GM21786 (cell line): ENCODE data around the gene ZNF780A.
"Not testable (repeated sequence)": the region's sequence is repeated elsewhere in the genome, so short reads cannot be mapped to it uniquely, and the experiment has no call there.

ENCODE experiments used
- ATAC-seq: cut with Tn5 transposase; IDR thresholded peaks from one replicate; pipeline ENCODE4 v1.9.1; 2021; ENCODE audit not compliant: unreplicated experiment

Gene ZNF780A

DNA sequence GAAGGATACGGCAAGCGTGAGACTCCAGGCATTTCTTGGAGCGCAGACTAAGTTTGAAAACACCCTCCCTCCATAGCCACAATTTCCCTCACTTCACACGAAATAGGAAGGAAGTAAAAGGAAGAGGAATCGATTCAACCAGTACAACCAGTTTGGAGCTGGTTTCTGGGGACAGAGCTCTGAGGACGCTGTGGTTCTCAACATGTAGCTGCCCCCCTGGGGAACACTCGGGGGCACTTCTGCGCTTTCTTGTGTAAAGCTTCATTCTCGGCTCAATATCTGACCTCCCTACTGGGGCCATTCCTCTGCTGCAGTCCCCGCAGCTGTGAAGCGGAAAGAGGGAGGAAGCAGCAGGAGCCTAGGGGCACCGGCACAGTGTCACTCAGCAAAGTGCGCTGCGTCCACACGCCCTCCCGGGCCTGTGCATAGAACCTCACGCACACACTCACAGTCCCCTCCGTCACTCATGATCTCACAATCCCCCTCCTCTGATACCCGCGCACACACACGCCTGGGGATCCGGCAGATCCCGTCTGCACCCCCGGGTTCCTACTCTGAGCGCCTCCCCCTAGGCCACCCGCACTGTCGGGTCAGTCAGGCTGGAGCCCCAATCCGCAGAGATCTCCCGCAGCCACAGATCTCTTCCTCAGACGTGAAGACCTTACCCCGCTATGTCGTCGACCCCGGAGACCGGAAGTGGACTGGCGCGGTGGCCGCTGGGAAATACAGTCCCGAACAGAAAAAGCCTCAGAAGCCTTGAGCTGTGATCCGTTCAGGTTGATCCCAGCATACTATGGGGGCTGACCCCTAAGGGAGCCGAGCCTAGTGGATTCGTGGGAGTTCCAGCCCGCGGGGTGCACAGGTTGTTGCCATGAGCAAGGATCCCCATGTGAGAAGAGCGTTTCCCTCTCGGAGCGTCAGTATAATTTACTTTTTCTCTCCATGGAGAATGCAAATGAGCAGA lies at the start of gene ZNF780A:
Gene ZNF780A, minus strand, starts transcription at position 703 of the 964 bp plus-strand sequence. CDS start 6,190 bp downstream, outside the sequence.
- ATAC-seq: peak; percentile 68

DNA sequence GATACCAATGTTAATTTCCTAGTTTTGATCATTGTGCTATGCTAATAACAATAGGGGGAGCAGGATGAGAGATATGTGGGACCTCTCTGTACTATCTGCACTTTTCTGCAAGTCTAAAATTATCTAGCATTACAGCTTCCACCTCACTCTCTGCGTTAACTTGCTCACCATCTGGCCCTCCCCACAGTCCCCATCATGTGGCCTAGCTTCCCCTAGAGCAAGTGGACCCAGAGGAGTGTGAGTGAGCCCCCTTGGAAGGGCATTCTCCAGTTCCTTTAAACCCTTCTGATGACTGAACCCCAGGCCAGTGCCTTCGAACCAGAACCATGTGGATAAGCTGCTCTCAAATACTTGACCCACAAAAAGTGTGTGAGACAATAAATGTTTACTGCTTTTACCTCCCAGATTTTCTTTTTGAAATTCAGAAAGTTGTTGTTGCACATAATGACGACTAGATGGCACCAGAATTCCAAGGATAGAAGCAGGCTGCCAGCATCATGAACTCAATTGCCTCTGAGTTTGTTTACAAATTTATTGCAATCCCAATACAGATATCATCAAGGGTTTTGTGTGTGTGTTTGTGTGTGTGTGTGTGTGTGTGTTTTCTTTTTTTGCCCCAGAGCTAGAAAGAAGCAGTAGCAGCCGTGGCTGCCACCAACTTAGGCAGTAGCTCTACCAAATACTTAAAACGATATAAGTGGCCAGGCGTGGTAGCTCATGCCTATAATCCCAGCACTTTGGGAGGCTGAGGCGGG lies 49.0 kb upstream of the ZNF780A start:
- no peak for ATAC-seq

DNA sequence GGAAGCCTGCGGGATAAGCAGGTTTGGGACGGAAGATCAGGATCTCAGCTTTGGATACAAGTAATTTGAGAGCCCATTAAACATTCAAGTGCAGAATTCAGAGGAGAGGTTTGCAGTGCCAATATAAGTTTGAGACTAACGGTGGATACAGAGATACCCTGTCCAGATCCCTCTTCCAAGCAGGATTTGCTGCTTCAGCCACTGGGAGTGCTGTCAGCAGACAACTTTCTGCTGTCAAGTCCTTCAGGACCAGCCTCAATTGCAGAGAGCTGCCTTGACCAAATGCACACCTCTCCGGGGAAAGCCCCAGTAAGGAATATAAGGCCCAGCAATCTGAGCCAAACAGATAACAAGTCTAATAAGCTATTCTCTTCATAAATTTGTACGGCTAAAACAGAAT lies 46.1 kb upstream of the ZNF780A start:
- ATAC-seq: no peak

DNA sequence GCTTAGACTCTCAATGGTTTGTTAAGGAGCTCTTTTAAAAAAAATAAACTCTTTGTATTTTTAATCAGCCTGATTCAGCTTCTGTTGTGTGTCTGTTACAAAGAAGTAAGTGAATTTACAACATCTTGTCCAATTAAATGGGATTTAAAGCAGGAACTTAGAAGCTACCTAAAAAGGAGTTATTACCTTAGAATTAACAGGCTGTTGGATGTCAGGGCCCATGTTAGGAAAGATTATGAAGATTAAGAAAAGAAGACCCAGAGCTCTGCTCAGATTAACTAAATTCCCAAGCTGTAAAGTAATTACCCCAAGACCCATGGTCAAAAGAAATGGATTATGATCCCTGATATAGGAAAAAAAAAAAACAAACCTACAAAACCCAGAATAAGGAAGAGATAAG lies 44.1 kb upstream of the ZNF780A start:
- no peak for ATAC-seq

DNA sequence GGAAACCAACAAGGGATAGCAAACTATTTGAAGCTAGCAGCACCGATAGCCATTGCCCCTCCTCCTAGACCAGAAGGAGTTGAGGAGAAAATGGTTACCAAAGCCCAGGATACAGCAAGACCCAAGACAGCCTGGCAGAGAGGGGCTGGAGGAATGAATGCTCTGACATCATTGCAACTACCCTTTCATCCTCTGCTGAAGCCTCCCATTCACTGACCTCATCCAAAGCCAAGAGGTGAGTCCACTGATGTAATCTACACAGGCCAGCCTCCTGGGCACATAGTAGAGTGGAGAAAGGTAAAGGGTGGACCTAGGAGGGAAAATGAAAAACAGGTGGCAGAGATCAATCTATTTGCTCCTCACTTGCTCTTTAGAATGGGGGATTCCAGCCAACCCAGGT lies 42.7 kb upstream of the ZNF780A start:
- ATAC-seq: no peak

DNA sequence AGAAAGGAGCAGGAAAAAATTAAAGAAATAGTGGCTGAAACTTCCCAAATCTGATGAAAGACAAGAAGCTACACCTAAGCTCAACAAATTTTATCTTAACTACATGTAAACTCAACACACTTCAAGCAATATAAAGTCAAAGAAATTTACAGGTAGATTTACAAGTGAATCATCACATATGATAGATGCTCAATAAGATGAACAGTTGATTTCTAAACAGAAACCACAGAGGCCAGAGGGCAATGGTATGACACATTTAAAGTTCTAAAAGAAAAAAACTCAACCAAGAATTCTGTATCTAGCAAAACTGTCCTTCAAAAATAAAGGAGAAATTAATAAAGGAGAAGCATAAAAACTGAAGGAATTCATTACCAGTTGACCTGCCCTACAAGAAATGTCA lies 39.3 kb upstream of the ZNF780A start:
- no peak for ATAC-seq

DNA sequence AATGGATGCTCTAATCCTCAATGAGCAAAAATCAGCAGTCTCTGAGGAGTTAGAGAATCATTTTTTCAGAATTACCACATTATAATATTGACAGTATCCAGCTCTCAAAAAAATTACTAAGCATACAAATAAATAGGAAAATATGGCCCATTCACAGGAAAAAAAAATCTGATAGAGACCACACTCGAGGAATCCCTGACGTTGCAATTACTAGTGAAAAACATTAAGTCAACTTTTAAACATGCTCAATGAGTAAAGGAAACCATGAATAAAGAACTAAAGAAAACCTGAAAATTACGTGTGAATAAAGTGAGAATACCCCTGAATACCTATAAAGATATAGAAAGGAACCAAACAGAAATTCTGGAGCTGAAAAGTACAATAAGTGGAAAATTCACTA lies 38.7 kb upstream of the ZNF780A start:
- ATAC-seq: no peak

DNA sequence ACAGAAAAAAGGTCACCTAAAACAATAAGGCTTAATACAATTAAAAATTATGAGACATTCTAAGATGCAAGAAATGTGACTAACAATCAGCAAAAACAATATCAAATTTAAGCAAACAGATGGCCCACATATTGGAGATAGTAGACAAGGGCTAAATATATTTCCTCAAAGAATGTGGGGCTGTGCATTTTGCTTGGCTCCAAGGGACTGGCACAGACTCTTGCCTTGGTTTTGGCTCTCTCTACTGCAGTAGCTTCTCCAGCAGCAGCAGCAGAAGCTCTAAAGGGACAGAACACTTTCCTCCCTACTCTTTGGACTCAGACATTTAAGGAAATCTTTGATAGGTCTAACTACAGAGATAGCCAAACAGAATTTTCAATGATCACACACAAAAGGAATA lies 38.2 kb upstream of the ZNF780A start:
- no peak for ATAC-seq

DNA sequence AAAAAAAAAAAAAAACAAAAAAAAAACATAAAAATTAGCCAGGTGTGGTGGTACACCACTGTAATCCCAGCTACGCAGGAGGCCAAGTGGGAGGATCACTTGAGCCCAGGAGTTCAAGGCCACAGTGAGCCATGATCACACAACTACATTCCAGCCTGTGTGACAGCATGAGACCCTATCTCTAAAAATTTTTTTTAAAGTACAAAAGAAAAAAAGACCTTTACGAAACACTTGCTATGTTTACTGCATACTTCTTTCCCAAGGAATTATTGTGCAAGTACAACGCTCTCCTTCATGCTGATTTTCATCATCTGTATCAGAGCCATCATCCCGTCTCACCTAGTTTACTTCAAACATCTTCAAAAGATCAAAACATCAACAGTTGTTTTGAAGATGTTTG lies 28.6 kb upstream of the ZNF780A start:
- no peak for ATAC-seq

DNA sequence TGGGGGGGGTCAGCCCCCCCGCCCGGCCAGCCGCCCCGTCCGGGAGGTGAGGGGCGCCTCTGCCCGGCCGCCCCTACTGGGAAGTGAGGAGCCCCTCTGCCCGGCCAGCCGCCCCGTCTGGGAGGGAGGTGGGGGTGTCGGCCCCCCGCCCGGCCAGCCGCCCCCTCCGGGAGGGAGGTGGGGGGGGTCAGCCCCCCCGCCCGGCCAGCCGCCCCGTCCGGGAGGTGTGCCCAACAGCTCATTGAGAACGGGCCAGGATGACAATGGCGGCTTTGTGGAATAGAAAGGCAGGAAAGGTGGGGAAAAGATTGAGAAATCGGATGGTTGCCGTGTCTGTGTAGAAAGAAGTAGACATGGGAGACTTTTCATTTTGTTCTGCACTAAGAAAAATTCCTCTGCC lies 27.9 kb upstream of the ZNF780A start:
- not testable (repeated sequence) for ATAC-seq

DNA sequence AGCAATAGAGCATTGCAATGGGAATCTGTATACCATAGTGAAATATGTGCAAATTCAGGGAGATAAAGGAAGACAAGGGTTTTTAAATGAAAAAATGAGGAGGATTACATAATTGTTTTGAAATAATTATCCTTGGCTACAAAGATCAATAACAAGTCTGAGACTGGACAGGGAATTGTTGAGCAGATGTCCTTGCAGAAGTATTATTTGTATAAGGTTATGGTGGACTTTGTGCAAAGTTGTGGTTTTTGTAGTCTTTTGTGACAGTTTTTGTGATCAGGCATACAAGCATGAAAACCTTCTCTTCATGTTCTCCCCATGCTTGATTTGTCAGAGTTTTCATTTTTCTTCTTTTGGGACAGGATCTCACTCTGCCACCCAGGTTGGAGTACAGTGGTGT lies 25.3 kb upstream of the ZNF780A start:
- no peak for ATAC-seq

DNA sequence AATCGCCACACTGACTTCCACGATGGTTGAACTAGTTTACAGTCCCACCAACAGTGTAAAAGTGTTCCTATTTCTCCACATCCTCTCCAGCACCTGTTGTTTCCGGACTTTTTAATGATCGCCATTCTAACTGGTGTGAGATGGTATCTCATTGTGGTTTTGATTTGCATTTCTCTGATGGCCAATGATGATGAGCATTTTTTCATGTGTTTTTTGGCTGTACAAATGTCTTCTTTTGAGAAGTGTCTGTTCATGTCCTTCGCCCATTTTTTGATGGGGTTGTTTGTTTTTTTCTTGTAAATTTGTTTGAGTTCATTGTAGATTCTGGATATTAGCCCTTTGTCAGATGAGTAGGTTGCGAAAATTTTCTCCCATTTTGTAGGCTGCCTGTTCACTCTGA lies 23.4 kb upstream of the ZNF780A start:
- ATAC-seq: not testable (repeated sequence)

DNA sequence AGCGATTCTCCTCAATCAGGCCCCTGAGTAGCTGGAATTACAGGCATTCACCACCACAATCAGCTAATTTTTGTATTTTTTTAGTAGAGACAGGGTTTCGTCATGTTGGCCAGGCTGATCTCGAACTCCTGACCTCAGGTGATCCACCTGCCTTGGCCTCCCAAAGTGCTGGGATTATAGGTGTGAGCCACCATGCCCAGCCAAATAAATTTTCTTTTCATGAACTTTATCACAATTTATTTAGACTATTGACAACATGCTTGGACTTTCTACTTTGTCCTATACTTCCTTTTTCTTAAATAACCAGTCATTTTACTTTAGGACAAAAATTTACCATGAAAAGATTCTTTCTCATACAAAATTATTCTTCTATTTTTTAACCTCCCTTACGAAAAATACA lies 21.5 kb upstream of the ZNF780A start:
- ATAC-seq: not testable (repeated sequence)

DNA sequence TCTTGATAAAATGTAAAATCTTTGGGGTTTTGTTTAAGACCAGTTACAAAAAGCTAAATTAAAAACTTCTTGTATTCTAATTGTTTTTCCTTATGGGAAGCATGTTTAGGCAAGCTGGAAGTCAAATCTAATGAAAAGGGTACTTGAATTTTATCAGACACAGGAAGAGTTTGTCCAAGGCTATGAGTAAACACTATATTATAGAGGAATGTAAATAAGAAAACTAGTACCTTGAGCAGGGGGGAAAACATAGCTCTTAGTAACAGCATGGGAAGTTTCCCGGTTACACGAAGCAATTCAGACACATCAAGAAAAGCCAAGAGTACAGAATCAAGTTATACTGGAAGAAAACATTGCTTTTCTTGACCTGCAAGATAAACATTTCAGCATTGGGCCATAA lies 19.8 kb upstream of the ZNF780A start:
- no peak for ATAC-seq

DNA sequence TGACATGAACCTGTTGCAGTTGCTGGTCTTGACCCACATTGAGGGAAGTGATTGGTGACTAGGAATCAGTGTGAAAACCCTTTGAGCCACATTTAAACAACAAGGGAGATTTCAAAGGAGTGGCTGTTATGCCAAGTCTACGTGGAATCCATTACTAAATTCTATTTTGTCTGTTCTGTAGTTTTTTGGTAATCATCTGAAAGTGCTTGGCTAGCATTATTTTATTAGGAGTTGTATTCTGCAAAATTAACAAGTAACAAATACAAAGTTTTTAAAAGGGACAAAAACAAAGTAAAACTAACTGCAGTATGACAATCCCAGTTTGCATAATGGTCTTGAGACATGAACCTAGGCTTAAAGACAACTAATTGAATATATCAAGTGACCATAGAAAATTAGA lies 14.0 kb upstream of the ZNF780A start:
- no peak for ATAC-seq

DNA sequence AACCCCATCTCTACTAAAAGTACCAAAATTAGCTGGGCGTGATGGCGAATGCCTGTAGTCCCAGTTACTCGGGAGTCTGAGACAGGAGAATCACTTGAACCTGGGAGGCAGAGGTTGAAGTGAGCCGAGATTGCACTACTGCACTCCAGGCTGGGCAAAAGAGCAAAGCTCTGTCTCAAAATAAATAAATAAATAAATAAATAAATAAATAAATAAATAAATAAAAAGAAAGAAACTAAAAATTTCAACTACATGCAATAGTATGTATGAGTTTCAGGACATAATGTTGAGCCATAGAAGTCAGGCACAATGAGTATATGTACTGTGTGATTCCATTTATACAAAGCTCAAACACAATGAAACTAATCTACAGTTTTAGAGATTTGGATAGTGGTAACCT lies 12.9 kb upstream of the ZNF780A start:
- ATAC-seq: no peak

DNA sequence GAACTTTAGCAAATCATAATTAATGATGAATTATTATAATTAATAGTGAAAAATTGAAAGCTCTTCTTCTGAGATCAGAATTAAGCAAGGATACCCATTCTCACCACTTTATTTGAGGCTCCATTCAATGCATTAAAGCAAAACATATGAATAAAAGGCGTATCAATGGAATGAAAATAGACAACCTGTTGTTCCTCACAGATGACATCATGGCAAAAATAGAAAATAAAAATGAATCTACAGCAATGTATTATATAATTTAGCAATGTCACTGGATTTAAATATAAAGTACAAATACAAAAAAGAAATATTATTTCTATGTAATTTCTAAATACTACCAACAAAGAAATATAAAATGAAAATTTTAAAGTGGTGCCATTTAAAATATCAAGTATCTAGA lies 11.1 kb upstream of the ZNF780A start:
- ATAC-seq: no peak

DNA sequence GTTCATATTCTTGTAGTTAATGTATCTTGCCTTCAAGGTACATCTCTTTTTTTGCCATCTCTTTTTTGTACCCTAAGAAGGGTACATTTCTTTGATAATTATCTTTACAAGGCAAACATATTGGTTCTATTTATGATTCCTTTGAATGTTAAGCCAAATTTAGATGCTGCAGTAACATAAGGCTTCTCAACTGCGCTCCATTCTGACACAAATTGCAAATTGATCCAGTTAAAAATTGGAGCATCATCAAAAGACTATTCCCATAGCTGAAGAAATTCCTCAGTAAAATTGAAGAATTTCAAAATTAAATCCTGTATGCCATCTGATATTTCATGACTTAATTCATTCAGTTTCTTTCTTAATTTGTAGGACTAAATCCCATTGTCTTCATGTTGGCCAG lies 2.7 kb upstream of the ZNF780A start:
- ATAC-seq: no peak

DNA sequence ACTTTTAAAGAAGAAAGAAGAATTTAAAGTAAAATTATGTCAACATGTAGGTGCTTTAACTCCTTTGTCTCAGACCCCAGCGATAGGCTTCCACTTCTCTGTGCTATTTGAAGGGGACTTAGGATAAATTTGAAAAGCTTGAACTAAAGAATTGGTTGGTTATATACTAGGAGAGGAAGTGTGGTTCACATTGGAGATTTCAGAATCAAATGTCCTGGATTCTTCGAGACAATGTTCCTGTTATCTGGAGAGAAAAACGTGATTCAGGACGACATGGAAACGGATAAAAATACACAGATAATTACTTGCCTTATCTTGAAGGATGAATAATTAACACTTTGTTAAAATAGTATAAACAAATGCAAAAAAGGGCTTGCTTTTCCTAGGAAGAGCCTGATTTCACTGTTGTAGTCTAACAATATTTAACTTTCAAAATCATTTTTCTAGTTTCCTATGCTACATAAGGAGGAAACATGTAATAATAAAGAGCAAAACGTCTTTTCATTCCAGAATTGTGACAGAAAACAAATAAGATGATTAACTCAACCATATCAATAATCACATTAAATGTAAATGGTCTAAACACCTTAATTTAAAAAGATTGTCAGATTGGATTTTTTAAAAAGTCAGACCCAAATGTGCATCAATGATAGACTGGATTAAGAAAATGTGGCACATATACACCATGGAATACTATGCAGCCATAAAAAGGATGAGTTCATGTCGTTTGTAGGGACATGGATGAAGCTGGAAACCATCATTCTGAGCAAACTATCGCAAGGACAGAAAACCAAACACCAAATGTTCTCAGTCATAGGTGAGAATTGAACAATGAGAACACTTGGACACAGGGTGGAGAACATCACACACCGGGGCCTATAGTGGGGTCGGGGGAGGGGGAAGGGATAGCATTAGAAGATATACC lies 724 bp upstream of the ZNF780A start:
- ATAC-seq: no peak

DNA sequence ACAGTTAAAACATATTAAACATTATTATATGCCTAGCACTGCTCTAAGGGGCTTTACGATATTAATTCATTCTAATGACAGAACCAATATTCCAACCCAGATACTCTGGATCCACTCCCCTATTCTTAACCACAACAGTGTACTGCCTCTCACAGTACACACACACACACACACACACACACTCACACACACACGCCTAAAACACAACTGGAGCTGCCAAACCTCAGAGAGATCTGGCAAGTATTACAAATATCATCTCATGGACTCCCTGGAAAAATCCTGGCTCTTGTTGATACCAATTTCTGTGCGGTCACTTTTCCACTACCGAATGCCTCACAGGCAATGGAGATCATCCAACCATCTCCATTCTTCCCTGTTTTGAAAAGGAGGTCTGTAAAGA lies 1.3 kb downstream of the ZNF780A start:
- no peak for ATAC-seq
